Stimulated activated CD8-positive, alpha-beta memory T cell treated with anti-CD3 and anti-CD28 coated beads, Interleukin-12 subunit alpha, Interleukin-12 subunit beta, amount 100 ng/mL, for 24 hours (primary cell): ENCODE results near the gene FBXL12.
"Not testable (repeated sequence)": the region's sequence is repeated elsewhere in the genome, so short reads cannot be mapped to it uniquely, and the experiment has no call there.

Source experiments
- DNase-seq: peaks from one replicate; pipeline ENCODE4 v3.0.0-alpha.2; 2020; ENCODE audit errors: extremely low read depth

The FBXL12 gene

DNA sequence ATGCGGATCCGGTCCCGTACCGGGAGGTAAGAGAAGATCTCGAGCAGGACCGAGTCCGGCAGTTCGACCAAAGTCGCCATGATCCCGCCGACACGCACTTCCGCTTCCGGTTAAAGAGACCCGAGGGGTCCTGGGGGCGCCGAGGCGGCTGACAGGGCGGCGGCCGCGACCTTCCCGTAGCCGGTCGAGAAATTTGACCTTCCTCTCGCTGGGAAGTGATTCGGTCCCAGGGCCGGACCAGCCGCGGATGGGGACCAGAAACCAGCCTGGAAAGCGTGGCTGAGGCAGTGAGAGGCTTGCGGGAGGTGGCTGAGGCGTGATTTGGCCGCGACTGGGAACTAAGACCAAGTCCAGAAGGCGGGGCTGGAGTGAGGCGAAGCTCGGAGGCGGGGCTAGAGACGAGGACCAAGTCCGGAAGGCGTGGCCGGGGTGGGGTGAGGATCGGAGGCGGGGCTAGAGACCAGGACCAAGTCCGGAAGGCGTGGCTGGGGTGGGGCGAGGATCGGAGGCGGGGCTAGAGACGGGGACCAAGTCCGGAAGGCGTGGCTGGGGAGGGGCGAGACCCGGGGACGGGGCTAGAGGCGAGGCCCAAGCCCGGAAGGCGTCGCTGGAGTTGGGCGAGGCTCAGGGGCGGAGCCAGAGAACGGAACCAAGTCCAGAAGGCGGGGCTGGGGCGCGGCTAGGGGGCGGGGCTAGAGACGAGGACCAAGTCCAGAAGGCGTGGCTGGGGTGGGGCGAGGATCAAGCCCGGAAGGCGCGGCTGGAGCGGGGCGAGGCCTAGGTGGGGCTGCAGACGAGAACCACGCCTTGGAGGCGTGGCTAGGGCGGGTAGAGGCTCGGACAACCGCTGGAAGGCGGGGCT, at the start of gene FBXL12:
TSS of gene FBXL12 (minus strand) at position 346 of the 862 bp plus-strand sequence. CDS start at position 80, 266 bp downstream.
- DNase-seq, result peak; percentile 100

GRCh38 chr19:9865732-9866501, 47.0 kb upstream of the FBXL12 start:
- no peak for DNase-seq

DNA sequence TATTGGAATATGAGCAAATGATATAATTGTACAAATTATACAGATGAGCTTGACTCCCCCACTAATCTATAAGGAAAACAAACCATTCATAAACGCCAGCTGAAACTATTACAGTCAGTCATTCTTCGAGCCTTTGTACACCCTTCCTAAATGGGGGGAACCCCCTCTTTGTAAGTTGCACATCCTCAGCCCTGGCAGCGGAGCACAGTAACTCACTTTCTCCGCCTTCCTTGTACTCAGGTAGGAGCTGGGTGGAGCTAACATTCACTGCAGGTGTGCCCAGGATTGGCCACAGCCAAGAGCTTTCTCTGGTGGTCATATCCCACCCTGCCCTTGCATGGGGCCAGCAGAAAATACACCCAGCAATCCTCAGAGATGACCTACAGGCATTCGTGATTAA, 44.9 kb upstream of the FBXL12 start:
- no peak for DNase-seq

DNA sequence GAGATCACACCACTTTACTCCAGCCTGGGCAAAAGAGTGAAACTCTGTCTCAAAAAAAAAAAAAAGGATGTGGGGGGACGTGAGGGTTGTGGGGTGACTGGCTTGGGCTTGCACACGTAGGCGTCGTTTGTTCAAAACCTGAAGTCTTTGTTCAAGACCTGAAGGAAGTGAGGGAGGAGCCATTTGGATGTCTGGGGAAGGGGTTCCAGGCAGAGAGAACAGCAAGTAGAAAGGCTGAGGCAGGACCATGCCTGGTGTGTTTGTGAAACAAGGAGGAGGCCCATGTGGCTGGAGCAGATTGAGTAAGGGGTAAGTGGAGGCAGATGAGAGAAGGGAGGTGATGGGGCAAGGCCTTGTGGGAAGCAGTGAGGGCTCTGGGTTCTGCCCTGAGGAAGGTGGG, 44.1 kb upstream of the FBXL12 start:
- no peak for DNase-seq

DNA sequence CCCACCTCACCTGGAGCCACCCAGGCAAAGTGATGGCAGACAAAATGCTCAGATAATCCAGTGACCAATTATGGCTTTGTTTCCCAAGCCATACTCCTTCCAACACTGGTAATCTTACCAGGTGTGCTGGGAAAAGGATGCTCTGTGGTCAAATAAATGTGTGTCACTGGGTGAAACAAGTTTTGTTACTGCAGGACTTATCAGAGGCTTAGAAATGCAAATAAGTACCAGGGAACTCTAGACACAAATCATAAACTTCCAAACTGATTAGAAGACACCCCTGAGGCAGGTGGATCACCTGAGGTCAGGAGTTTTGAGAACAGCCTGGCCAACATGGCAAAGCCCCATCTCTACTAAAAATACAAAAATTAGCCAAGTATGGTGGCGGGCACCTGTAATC, 42.6 kb upstream of the FBXL12 start:
- no peak for DNase-seq

- no peak for DNase-seq
Observed at GRCh38 chr19:9860407-9860806, 41.5 kb upstream of the FBXL12 start.

GRCh38 chr19:9858766-9859165, 39.9 kb upstream of the FBXL12 start:
- DNase-seq, result no peak

DNA sequence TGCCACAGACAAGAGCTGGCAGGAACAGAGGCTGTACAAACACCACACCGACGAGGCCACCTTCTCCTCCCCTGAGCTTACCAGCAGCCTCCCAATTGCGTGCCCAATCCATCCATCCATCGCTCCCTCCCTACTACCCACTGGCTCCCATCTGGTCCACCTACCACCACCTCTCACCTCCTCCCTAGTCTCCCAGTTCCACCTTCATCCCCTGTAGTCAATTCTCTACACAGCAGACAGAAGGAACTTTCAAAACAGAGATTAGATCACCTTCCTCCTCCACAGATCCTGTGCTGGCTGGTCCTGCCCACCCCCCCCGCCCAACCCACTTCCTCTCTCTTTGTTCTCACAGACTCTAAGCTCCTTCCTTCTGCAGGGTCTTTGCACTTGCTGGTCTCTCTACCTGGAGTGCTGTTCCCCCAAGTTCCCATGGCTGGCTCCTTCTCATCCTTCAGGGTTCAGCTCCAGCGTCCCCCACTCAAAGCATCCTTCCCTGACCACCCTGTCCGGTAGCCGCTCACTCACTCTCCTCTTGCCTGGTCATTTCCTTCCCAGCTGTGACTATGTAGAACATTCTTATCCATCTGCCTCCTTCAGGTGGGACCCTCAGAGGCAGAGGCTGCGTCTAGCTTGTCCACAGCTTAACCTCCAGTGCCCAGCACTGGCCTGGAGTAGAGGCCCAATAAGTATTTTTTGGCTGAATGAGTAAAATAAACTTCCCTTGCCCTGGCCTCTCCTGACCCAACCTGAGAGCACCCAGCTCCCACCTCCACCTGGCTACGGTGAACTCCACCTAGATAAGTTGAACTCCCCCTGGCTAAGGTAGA, 39.3 kb upstream of the FBXL12 start:
- no peak for DNase-seq

DNA sequence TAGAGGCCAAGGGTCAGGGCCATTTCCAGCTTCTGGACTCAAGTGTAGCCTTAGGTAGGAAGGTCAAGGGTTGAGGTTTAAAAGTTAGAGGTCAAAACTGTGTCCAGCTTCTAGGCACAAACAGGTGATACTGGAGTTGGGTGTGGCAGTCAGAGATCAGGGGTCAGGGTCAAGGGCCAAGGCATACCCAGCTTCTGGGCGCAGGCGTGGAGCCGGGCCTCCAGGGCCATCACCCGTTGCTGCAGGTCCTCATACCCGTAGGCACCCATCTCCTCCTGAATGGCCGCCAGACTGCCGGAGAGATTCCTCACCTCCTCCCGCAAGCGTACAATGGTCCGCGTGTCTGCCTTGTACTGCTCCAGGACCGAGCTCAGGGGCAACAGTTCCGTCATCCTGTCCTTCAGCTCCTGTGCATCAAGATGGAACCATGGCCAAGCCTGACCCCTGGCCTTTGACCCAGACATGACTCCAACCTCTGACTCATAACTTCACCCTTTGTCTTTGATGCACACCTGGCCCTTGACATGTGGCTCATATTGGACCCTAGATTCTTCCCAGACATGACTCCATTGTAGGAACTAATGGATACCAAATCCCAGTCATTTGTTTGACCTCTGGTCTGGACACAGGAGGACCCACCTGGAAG, 38.3 kb upstream of the FBXL12 start:
- no peak for DNase-seq

DNA sequence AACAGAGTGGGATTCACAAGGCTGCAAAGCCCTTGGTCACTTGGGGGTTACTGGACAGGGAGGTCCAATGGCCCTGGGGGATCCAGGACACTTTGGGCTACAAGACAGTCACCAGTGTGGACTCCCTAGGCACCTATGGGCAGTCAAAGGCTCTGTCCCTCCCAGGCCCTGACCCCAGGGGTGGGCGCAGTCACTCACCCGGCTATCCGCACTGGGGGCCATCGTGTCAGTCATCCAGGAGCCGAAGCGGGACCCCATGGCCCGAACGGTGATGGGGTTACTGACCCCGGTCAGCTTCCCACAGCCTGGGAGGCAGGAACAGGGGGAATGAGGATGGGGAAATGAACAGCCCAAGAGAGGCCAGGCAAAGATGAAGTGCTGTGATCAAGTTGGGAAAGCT, 37.7 kb upstream of the FBXL12 start:
- DNase-seq, result no peak

GRCh38 chr19:9854282-9854846, 35.5 kb upstream of the FBXL12 start:
- no peak for DNase-seq

GRCh38 chr19:9850235-9850959, 31.5 kb upstream of the FBXL12 start:
- DNase-seq, result no peak

DNA sequence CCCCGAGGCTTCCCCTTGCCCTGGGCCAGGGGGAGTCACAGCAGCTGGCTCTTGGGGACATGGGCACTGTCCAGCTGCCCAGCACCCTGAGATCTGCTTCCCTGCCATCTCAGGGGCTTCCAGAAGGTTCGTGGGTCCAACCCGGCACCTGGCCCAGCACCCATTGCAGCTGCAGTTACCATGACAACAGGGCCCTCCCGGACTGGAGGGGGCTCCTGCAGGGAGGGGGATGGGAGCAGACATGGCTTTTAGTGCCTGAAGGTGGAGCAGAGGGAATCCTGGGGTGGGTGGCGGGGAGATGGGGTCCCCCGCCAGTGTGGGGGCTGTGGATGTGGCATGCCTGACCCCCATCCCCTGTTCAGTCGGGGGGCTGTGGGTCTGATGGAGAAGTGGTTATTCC, 30.9 kb upstream of the FBXL12 start:
- DNase-seq, result no peak

- DNase-seq, result no peak
Observed at GRCh38 chr19:9848762-9849161, 29.9 kb upstream of the FBXL12 start.

DNA sequence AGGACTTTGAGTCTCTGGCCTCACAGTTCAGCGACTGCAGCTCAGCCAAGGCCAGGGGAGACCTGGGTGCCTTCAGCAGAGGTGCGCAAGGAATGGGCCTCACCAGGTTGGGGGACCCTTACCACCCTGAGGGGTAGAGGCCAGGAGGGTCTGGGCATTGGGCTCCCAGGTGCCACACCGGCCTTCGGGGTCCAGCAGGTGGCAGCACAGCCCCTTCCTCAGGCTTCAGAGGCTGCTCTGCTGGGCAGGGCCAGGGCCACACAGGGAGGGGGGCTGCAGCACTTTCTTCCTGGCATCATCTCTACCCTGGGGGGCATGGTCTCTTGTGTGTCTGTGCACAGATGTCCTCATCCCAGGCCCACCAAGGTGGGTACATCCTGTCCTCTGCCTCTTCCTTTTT, 29.2 kb upstream of the FBXL12 start:
- DNase-seq, result no peak

DNA sequence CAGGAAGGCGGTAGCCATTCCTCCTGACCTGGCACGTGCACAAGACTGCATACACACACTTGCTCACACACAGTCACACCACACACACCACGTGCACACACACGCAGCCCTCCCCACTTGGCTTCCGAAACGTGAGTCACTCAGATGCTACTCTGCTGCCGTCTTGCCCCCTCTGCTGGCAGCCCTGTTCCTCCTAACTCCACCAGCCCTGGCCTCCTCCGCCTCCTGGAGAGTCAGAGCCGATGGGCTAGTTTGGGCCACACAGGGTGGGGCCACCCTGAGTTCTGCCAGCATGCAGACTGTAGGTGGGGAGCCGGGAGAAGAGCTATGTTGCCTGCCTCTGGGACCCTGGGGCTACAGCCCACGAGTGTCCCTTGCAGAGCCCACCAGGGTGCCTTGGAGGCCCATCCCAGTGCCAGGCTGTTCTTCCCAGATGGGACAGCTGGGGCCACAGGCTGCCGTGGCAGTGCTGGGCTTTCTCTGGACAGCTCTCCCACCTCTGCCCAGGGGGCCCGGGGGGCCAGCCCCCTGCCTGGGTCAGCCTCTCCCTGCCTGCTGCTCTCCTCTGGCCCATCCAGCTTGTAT, 28.3 kb upstream of the FBXL12 start:
- DNase-seq, result no peak

GRCh38 chr19:9843626-9844273, 24.9 kb upstream of the FBXL12 start:
- not testable (repeated sequence) for DNase-seq

- no peak for DNase-seq
Observed at GRCh38 chr19:9842834-9843625, 24.2 kb upstream of the FBXL12 start.

GRCh38 chr19:9839415-9839814, 20.5 kb upstream of the FBXL12 start:
- no peak for DNase-seq
